Colonic mucosa (tissue), 4 donors: ENCODE measurements around the gene UNK. TPM values are rescaled to one million over a fixed set of nuclear protein-coding genes. Genes with fewer than 3 reads are reported as not detected.

Source experiments
- DNase-seq: peaks from one replicate; pipeline ENCODE4 v3.0.0-alpha.2; 2020
- H3K27ac ChIP-seq: fragments of 200-600 bp; one replicate; pipeline ENCODE4 v1.8.0; 2021
- H3K27me3 ChIP-seq: fragments of 200-600 bp; one replicate; pipeline ENCODE4 v1.8.0; 2021
- H3K36me3 ChIP-seq: fragments of 200-600 bp; one replicate; pipeline ENCODE4 v1.8.0; 2021
- H3K4me1 ChIP-seq: fragments of 200-600 bp; one replicate; pipeline ENCODE4 v1.8.0; 2021; ENCODE audit warnings: mild to moderate bottlenecking
- H3K4me3 ChIP-seq: fragments of 200-600 bp; one replicate; pipeline ENCODE4 v1.8.0; 2021
- H3K9ac ChIP-seq, 2 donors: one replicate each; pipeline ENCODE4 v1.7.0; 2013; ENCODE audit warnings: control low read depth in 2 of 2, low read depth in 2 of 2, low read length in 2 of 2
- H3K9me3 ChIP-seq: fragments of 200-600 bp; one replicate; pipeline ENCODE4 v1.8.0; 2021
- intact Hi-C: fragments of 100-400 bp; cut with DNase I; formaldehyde crosslinking; loops from one replicate; pipeline ENCODE4 v1.14.1; 2022
- total RNA-seq, 2 donors: library from RNA; stranded (reverse); fragmentation: NEBNext Ultra II Directional in 1 of 2; extraction: Animal tissue kit (Norgen Biotek cat#: 25700) in 1 of 2; gene quantifications; one replicate each; pipeline ENCODE4 v1.2.1, GENCODE V29; 2021
- TF ChIP-seq, protein P1 (sequence below): fragments of 200-600 bp; IDR thresholded peaks from one replicate; pipeline ENCODE4 v1.8.0; 2022; ENCODE audit warnings: antibody characterized with exemption, mild to moderate bottlenecking
- donor health status: healthy.
- donor health status: DM: no; HTN: no; CAD: no.
- donor health status: DM: no; HTN: no; CAD: no.

The UNK gene
- total RNA-seq, 2 donors from 2014 or later = 18.4 to 26.0 TPM

- H3K9me3 ChIP-seq = no peaks in the 10 kb centered on the region
- H3K27me3 ChIP-seq = no peaks in the 10 kb centered on the region
- H3K27ac ChIP-seq = no peak overlapping the region
- peaks cover 23% of the 10 kb centered on the region for H3K4me1 ChIP-seq
- no peak overlapping the region for H3K9ac ChIP-seq
- no peak overlapping the region for H3K4me3 ChIP-seq
- TF ChIP-seq, protein P1, sequence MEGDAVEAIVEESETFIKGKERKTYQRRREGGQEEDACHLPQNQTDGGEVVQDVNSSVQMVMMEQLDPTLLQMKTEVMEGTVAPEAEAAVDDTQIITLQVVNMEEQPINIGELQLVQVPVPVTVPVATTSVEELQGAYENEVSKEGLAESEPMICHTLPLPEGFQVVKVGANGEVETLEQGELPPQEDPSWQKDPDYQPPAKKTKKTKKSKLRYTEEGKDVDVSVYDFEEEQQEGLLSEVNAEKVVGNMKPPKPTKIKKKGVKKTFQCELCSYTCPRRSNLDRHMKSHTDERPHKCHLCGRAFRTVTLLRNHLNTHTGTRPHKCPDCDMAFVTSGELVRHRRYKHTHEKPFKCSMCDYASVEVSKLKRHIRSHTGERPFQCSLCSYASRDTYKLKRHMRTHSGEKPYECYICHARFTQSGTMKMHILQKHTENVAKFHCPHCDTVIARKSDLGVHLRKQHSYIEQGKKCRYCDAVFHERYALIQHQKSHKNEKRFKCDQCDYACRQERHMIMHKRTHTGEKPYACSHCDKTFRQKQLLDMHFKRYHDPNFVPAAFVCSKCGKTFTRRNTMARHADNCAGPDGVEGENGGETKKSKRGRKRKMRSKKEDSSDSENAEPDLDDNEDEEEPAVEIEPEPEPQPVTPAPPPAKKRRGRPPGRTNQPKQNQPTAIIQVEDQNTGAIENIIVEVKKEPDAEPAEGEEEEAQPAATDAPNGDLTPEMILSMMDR = no peak
- H3K36me3 ChIP-seq = peaks cover 8% of the 10 kb centered on the region
- no peak for DNase-seq
- intact Hi-C loops = no loop called here
Measured at GRCh38 chr17:75842411-75842810, 57.8 kb downstream of the UNK start.

DNA sequence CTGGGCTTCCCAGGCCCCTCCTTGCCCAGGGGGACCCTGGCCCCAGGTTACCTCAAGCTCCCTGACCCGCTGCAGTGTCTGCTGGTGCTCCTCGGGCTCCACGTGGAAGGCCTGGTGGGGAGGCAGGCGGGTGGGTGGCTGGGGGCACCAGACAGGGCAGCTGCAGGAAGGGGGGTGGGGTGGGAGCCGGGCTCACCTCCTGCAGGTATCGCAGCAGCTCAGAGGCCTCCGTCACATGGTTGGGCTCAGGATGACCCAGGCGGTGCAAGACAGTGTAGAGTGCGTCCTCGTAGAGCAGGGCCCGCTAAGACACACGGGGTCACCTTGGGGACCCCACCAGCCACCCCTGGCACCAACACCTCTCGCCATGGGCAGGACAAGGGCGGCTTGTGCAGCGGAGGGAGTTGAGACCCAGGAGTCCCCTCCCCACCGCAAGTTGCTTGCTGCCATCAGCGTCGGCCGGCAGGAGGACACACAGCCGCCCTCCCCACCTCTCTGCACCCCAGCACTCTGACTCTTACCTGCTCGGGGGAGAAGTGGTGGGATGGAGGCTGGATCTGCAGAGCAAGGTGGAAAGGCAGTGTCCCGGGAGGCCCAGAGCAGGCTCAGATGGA, 58.5 kb downstream of the UNK start:
- peaks cover 9% of the 10 kb centered on the region for H3K36me3 ChIP-seq
- DNase-seq = no peak
- H3K27ac ChIP-seq = no peak overlapping the region
- intact Hi-C loops = no loop called here
- peak overlapping the region; percentile 76 to 82 for H3K9ac ChIP-seq
- H3K4me3 ChIP-seq = peak overlapping the region; percentile 26
- H3K27me3 ChIP-seq = no peaks in the 10 kb centered on the region
- H3K4me1 ChIP-seq = peaks cover 23% of the 10 kb centered on the region
- TF ChIP-seq, protein P1 = no peak
- no peaks in the 10 kb centered on the region for H3K9me3 ChIP-seq

DNA sequence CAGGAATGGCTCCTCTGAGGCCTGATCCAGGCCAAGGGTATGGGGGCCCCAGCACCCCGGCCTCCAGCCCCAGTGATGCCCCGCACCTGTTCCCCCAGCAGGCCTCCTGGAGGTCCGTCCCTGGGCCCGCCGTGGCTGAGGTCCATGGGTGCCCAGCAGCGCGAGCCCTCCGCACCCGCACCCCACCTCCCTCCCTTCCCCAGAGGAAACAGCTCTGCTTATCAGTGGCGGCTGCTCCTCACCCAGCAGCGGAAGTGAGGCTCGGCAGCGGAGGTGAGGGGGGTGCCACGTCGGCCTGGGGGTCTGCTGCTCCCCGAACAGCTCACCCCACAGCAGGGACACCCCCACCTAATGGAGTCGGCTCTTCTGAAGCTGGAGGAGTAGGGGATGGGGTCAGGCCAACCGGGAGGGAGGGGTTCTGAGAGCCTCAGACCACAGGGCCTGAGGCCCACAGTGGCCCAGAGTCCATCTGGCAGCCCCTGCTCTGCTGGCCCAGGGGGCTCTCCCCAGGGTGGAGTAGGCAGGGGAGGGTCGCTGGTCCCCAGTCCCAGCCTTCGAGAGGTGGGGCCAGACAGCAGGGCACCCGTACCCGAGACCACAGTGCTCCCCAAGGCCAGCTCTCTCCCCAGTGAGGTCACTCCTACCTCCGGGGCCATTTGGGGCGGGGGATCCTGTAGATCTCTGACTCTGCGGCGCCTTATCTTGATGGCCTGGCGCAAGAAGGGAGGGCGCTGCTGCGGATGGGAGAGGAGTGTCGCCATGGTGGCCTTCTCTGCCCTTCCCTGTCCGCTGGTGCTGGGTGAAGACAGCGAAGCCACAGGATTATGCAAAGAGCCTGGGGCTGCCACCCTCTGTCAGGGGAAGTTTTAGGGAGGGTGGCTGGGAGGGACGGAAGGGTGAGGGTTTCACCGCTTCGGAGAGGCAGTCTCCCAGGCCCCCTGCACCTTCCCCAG, 59.2 kb downstream of the UNK start, which contains the start of gene UNC13D:
TSS of gene UNC13D (minus strand) at position 828 of the 953 bp plus-strand sequence. CDS start at position 761, 67 bp downstream.
- peaks cover 10% of the 10 kb centered on the region for H3K36me3 ChIP-seq
- no peaks in the 10 kb centered on the region for H3K27me3 ChIP-seq
- H3K9ac ChIP-seq = peak within 1 kb of the TSS; percentile 76 to 82
- H3K4me1 ChIP-seq = peaks cover 23% of the 10 kb centered on the region
- peak within 1 kb of the TSS; percentile 72 for H3K27ac ChIP-seq
- DNase-seq = peak; percentile 60
- H3K9me3 ChIP-seq = no peaks in the 10 kb centered on the region
- peak within 1 kb of the TSS; percentile 26 for H3K4me3 ChIP-seq
- intact Hi-C loops = no loop called here
- TF ChIP-seq, protein P1 = no peak

DNA sequence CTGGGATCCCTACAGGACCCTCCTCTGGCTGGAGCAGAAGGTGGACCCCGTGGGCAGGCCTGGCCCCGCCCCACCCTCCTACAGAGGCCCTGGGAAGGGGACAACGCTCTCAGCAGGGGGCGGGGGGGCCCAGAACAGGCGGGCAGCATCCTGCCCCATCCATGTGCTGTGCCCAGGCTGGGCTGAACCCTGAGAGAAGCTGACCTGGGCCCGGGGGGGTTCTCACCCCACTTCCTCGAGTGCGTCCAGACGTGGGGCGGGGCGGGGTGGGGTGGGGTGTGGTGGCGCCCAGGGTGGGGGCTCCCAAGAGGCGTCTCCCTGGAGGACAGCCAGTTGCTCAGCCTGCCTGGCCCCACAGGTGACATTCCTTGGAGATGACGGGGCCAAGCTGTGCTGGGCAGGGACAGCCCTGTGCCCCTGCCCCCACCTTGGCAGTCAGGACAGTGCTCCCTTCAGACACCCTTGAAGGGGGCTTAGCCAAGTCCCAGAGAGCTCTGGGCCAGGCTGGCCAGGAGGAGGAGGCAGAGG, 60.0 kb downstream of the UNK start:
- Histone ChIP-seq H3K27me3 (no peaks in the 10 kb centered on the region), H3K9me3 (no peaks in the 10 kb centered on the region), H3K9ac (peak overlapping the region; percentile 76 to 82), H3K36me3 (peaks cover 17% of the 10 kb centered on the region), H3K4me1 (peaks cover 23% of the 10 kb centered on the region), H3K27ac (peak overlapping the region; percentile 72), H3K4me3 (peak overlapping the region; percentile 26)
- DNase-seq = peak; percentile 85
- TF ChIP-seq, protein P1 = no peak
- intact Hi-C loops = no loop called here

DNA sequence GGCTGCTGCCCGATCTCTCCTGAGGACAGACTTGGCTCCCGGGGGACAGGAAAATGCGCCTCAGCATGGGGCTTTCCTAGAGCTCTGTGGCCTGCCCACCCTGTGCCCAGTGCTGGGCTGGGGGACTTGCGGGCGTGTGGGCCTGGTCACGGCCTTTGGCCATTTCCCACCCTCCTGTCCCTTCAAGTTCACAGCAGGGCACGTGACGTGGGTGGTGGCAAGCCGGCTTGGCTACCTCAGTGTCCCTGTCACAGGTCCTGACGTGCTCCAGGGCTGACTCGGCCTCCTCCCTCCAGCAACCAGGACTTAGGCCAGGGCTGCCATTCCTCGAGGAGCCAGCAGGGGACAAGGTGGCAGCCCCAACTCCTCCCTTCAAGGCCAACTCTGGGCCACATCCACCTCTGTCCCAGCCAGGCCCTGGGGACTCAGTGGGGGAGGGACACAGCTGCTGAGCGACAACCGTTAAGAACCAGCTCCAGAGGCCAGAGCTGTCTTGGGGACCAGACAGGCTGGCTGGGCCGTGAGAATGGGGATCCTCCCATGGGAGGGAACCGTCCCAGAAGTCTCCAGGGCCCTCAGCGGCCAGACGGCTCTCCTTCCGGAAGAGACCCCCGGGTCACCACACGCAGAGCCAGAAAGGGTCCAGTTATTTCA, 60.6 kb downstream of the UNK start:
- Histone ChIP-seq H3K27ac (peak overlapping the region; percentile 72), H3K36me3 (peaks cover 20% of the 10 kb centered on the region), H3K9me3 (no peaks in the 10 kb centered on the region), H3K4me1 (peaks cover 23% of the 10 kb centered on the region), H3K27me3 (no peaks in the 10 kb centered on the region), H3K4me3 (no peak overlapping the region), H3K9ac (peak overlapping the region; percentile 8 to 67)
- DNase-seq = peak; percentile 90
- intact Hi-C loops = no loop called here
- TF ChIP-seq, protein P1 = peak; percentile 87
